ENCODE results near the gene BDKRB2.

The BDKRB2 gene

GRCh38 chr14:96216627-96217026, 12.0 kb downstream of the BDKRB2 start:
- TF ChIP-seq CTCF (IDR thresholded peaks at IDR 0.05; ENCODE audit: extremely low read depth, missing control alignments) = no peak
- no peak for DNase-seq (ENCODE audit: low spot score)

GRCh38 chr14:96217376-96217913, 12.8 kb downstream of the BDKRB2 start:
- no peak for DNase-seq (ENCODE audit: low spot score)
- no peak for TF ChIP-seq CTCF (IDR thresholded peaks at IDR 0.05; ENCODE audit: extremely low read depth, missing control alignments)

GRCh38 chr14:96221109-96221650, 16.5 kb downstream of the BDKRB2 start:
- DNase-seq (ENCODE audit: low spot score) = no peak
- no peak for TF ChIP-seq CTCF (IDR thresholded peaks at IDR 0.05; ENCODE audit: extremely low read depth, missing control alignments)

GRCh38 chr14:96221841-96222240, 17.2 kb downstream of the BDKRB2 start:
- DNase-seq (ENCODE audit: low spot score) = no peak
- no peak for TF ChIP-seq CTCF (IDR thresholded peaks at IDR 0.05; ENCODE audit: extremely low read depth, missing control alignments)

GRCh38 chr14:96224480-96225096, 19.9 kb downstream of the BDKRB2 start:
- DNase-seq (ENCODE audit: low spot score) = no peak
- TF ChIP-seq CTCF (IDR thresholded peaks at IDR 0.05; ENCODE audit: extremely low read depth, missing control alignments) = no peak

- DNase-seq (ENCODE audit: low spot score) = no peak
- TF ChIP-seq CTCF (IDR thresholded peaks at IDR 0.05; ENCODE audit: extremely low read depth, missing control alignments) = no peak
Observed at GRCh38 chr14:96225213-96225612, 20.6 kb downstream of the BDKRB2 start.

- no peak for TF ChIP-seq CTCF (IDR thresholded peaks at IDR 0.05; ENCODE audit: extremely low read depth, missing control alignments)
- no peak for DNase-seq (ENCODE audit: low spot score)
Observed at GRCh38 chr14:96225745-96226151, 21.1 kb downstream of the BDKRB2 start.

Measured in GM20000 (cell line).